SH-SY5Y (cell line): ENCODE measurements around the gene MOB3B.

Experiments
- GATA2 ChIP-seq: IDR thresholded peaks from 2 replicates; pipeline ENCODE4 v1.6.1; 2011; ENCODE audit warnings: mild to moderate bottlenecking, low read depth, low read length
- GATA3 ChIP-seq: IDR thresholded peaks from 2 replicates; pipeline ENCODE4 v1.6.1; 2011; ENCODE audit warnings: low read depth, mild to moderate bottlenecking, low read length, moderate library complexity

Gene MOB3B

DNA sequence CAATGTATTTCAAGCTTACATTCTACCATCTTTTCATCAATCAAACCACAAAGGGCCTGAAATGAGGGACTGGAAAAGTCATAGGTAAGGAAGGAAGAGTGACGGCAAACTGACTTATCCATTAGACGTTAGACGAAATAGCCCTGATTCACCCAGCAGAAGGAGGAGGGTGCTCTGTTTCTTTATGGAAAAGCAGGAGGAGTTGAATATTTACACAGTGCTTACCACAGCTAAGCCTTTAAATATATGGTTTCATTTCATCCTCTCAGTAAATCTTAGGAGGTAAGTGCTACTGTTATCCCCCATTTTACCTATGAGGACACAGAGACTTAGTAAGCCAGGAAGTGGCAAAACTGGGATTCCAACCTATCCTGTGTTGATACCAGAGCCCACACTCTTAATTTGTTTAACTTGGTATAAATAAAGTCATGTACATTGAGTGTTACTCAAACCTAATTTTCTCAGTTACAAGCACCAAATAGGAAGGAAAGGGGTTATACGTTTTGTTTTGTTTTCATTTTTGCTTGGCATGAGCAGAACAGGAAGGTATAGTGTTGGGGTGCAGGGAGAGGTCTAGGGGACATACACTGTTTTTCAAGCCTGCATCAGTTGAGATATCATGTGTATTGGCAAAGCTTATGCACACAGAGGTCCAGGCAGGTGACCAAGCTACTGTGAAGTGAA, 103.6 kb downstream of the MOB3B start:
- TF ChIP-seq GATA2 (no peak), GATA3 (no peak)

DNA sequence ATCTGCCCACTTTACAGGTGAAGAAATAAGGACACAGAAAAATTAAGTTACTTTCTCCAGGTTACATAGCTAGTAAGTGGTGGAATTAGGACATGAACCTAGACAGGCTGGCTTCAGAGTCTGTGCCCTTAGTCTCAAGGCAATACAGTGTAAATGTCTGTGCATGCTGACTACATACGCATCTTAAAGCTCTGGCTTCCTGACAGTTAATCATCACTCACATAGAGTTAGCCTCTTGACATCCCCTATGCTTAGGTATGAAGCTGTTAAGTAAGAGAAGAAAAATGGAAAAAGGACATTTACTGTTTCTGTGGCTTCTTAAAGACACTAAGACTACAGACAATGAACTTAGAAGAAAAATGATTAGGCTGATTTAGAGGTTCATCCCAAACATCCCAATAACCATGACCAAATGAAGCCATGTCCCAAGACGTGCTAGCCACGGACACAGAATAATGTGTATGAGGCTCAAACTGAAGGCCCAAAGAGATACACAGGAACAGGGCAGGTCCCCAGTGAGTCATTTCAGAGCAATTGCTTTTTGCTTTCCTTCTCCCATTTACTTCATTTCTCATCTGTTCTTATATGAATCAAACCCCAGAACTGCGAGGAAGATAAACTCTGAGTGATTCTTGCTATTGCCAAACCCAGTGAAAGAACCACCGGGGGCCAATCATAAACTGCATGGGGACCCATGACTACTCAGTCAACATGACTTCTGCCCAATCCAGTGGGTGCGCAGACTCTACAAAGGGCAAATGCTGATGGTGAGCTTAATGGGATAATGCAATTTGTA, 105.5 kb downstream of the MOB3B start:
- no peak for TF ChIP-seq GATA3
- no peak for TF ChIP-seq GATA2

DNA sequence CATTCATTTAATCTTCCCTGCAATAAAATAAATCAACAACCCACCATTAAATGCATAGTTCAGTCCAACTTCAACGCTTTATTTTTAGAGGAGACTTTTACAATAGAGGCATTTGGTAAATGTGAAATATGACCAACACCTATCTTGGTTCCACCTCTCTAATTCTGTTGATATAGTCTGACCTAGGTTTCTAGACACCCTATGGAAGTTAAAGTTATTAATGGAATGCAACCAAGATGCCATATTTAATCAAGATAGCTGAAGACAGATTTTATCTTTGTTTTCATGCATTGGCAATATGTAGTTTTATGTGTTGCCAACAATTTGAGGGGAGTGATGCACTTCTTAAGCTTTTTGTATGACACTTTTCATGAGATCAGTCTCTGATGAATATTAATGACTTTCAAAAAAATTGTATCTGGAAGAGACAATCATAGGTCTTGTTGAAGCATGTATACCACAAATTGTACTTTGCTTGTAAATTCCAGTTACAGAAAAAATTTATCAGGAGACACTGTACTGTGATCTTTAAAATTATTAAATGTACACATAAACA, 107.3 kb downstream of the MOB3B start:
- no peak for TF ChIP-seq GATA3
- no peak for TF ChIP-seq GATA2

DNA sequence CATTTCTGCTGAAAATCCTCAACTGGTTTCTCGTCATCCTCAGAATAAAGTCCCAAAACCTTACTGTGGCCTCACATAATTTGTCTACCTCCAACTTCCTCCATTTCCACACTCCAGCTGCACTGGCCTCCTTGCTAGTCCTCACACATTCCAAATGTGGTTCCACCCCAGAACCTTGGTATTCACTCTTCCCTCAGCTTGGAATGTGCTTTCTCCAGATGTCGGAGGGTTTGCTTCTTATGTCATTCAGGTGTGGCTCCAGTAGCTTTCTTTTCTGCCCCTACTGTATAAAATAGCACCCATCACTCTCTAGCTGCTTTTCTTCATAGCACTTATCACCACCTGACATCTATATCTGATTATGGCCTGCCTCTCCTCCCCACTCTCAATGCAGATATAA, 108.0 kb downstream of the MOB3B start:
- TF ChIP-seq GATA3: no peak

DNA sequence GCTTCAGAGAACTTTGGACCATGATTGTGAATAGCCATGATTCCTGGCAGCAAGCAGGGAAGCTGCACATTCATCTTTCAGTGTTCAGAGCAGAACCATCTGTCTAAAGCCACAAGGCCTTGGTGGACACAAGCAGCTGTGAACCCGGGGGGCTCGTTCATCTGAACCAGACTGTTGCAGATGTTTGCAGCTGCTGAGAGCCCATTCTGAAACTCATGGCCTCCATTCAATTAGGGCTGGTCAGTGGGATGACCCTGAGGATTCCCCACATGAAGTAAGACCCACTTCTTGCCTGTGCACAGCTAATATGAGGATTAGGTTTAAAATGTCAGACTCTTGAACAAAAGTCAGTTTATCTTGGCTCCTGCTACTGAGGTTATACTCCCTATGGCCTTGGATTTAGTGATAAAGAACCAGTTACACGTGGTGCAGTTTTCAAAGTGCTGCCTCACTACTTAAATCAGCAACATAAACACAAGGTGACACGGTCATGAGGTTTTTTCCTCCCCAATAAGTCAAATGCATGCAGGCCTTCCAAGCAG, 115.3 kb downstream of the MOB3B start:
- TF ChIP-seq GATA3 (no peak), GATA2 (no peak)

DNA sequence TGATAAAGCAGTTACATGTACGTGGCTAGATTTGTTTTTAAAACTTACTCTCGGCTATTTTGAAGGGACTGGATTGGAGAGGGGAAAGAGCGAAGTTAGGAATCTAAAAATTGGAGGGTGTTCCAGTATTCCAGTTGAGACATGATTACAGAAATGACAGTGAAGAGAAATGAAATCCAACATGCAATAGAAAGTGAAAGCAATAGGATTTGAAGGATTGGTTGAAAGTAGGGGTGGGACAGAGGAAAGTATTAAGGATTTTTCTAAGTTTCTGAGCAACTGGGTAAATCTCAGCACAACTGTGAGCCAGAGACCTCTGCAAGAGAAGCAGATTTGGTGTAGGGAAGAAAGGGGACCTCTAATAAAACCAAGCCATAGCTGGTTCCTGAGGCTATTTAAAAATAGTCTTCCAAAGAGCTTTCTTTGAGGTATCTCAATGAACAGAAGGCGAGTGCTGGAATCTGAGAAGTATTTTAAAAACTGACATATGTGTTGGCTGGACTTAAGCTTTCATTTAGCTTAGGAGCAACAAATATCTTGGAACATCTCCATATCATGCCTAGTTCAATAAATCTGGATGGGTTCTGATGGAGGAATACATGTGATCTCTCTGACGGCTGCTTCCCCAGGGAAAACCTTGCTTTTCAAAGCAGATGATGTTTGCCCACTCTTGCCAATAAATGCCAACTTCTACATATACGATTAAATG, 115.9 kb downstream of the MOB3B start:
- TF ChIP-seq GATA2 (no peak), GATA3 (no peak)

DNA sequence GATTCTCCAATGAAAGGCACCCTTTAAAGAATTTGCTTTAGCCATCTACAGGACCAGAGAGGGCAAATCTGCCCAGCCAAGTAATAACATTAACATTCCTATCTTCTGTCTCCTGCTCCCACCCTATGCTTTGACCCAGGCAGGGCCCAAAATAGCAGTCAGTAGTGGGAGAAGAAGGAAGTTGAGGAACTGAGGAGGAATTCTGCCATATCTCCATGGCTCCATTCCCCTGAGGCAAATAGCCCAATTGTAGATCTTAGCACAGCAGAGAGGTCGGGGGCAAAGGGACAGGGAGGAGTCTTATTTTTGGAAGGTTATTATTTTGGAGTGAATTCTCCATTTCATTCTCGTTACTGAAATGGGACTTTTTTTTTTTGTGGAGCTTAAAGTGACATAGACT, 116.7 kb downstream of the MOB3B start:
- no peak for TF ChIP-seq GATA3
- TF ChIP-seq GATA2: no peak

DNA sequence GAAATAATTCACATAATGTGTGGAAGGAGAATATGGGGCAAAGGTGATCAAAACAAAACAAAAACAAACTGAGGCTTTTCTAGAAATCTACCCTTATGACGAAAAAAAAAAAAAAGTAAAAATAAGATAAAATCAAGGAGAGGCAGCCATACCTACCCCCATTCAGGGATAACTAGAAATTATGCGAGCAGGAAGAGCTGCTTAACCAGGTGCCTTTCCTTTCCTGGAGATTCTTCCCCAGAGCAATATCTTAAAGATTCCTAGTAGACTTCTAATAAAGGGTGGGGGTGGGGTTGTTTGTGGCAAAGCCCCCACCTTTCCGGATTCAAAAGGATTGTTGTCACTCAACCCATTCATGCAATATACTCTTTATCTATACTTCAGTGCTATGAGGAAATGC, 117.5 kb downstream of the MOB3B start:
- TF ChIP-seq GATA3 (no peak), GATA2 (no peak)

DNA sequence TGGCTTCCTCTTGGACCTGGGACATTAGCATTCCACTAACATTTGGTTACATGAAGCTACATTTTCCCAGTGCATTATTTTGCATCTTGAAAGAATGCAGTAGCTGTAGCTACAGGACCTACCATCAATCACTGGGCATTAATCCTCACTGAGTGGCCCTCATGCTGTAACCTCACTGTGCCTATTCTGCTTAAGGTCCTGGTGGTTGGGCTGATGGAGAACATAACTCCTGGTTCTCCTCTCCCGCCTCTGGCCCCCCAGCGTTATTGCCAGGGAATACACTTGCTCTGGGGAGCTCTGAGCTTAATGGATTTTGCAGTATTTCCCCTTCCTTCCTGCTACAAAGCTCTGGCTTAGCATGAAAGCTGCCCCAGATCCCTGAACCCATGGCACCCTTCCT, 121.1 kb downstream of the MOB3B start:
- TF ChIP-seq GATA3 (no peak), GATA2 (no peak)

DNA sequence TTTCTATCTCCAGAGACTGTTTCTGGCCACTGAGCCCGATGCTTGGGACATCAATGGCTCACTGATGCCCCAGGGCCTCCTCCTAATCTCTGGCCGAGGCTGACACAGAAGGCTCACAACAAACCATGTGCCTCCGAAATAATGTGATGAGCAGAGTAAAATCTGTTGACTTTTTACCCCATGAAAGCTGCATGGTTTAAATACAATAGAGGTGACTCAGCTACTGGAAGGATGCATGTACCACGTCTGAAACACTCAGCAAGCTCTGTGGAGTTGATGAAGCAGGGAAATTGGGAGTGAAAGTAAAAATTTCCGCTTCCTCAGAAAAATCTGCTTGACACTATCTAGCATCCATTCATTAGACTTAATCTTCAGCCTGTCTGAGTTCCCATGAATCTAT, 121.6 kb downstream of the MOB3B start:
- TF ChIP-seq GATA2 (no peak), GATA3 (no peak)

DNA sequence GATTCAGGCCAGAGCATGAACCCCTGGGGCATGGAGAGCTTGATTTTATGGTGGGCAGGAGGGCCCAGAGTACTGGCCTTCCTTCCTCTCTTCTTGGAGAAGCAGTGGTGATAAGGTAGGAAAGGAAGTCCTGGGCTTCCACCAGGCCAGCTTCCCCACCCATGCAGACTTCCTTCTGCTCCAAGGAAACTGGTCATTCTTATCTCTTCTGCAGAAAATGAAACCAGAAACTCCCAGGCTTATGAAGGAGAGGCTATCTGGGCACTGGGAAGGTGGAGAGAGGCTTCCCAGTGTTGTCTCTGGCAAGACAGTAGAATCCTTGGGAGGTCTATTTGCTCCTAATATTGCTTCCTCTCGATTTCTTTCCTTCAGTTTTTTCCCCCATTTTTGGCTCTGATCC, 122.1 kb downstream of the MOB3B start:
- TF ChIP-seq GATA2 (no peak), GATA3 (no peak)

DNA sequence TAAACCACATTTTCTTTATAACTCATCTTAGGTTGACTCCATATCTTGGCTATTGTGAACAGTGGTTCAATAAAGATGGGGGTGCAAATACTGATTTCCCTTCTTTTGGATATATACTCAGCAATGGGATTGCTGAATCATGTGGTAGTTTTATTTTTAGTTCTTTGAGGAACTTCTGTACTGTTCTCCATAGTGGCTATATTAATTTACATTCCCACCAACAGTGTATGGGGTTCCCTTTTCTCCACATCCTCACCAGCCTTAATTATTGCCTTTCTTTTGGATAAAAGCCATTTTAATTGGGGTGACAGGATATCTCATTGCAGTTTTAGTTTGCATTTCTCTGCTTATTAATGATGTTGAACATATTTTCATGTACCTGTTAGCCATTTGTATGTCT, 125.0 kb downstream of the MOB3B start:
- TF ChIP-seq GATA3: no peak
- TF ChIP-seq GATA2: no peak

DNA sequence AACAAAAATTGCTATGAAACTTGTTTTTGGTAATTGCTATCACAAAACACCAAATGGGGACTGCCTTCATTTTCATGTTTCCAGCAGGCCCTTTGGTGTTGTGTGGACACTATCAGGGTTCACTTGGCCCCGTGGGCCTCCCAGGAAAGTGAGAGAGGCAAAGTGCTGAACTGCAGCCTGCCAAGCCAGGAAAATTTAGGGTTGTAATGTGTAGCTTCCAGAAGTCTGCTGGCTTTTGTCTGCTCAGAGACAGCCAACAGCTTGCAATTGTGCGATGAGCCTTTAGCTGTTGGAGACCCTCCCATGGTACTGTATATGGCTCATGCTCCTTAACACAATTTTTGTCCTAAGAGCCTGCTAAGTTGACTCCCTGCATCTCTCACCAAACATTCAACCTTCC, 127.0 kb downstream of the MOB3B start:
- TF ChIP-seq GATA3 (no peak), GATA2 (no peak)

DNA sequence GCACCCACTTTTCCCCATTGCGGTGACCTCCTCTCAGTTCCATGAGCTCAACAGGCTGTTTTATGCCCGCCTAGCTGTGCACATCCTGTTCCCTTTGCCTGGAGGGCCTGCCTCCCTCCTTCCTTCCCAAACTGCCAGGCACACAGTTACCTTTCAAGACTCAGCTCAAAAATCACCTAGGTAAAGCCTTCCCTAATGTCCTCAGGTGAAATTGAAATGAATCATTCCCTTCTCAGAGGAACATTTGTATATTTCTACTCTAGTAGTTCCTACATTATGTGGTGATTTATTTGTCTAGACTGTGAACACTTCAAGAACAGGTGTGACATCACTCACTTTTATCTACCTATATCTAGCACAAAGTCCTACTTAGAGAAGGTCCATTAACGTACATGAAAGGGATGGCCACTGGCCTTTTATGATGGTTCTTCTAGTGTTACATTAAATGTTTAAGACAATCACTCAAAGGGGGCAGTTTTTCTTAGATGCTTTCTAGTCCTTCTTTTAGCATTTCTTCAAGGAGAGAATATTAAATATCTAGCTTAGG, 129.2 kb downstream of the MOB3B start:
- TF ChIP-seq GATA3 (no peak), GATA2 (no peak)
